DND-41 (cell line): ENCODE measurements around the gene EYA4.

Experiments used
- ATAC-seq: fragments of 200-7000 bp; cut with Tn5 transposase; 3 replicates; pipeline ENCODE4 v1.9.1; 2021; ENCODE audit warnings: low read depth; ENCODE audit not compliant: insufficient read depth
- DNase-seq: peaks from one replicate; pipeline ENCODE4 v3.0.0-alpha.2; 2020
- H2AFZ ChIP-seq: 2 replicates; pipeline ENCODE4 v1.6.0; 2012; ENCODE audit warnings: low read depth, low read length
- H3K27ac ChIP-seq: 2 replicates; pipeline ENCODE4 v1.5.1; 2012; ENCODE audit warnings: low read length, inconsistent platforms
- H3K27me3 ChIP-seq: fragments of 200-600 bp; sonication (generic); 2 replicates; pipeline ENCODE4 v1.6.0; 2012; ENCODE audit warnings: low read length, mild to moderate bottlenecking, inconsistent platforms; ENCODE audit not compliant: insufficient read depth, poor library complexity
- H3K36me3 ChIP-seq: 2 replicates; pipeline ENCODE4 v1.5.1; 2012; ENCODE audit warnings: low read length, inconsistent platforms; ENCODE audit not compliant: insufficient read depth
- H3K4me1 ChIP-seq: 2 replicates; pipeline ENCODE4 v1.5.1; 2012; ENCODE audit warnings: mild to moderate bottlenecking, low read length; ENCODE audit not compliant: insufficient read depth
- H3K4me2 ChIP-seq: 2 replicates; pipeline ENCODE4 v1.6.0; 2012; ENCODE audit warnings: mild to moderate bottlenecking, moderate library complexity, low read length, inconsistent platforms; ENCODE audit not compliant: insufficient read depth
- H3K4me3 ChIP-seq, 2 experiments: fragments of 200-600 bp in 1 of 2; shearing (Covaris generic) in 1 of 2; 2 replicates each; pipeline ENCODE4 v1.5.1; 2012 to 2016; ENCODE audit warnings: inconsistent platforms in 2 of 2, low read length in 2 of 2, mild to moderate bottlenecking in 2 of 2, low read depth in 1 of 2, moderate library complexity in 1 of 2
- H3K79me2 ChIP-seq: 2 replicates; pipeline ENCODE4 v1.6.0; 2012; ENCODE audit warnings: low read length, inconsistent platforms; ENCODE audit not compliant: insufficient read depth
- H3K9ac ChIP-seq: 2 replicates; pipeline ENCODE4 v1.6.0; 2012; ENCODE audit warnings: low read depth, mild to moderate bottlenecking, inconsistent platforms, low read length, moderate library complexity
- H3K9me3 ChIP-seq: 2 replicates; pipeline ENCODE4 v1.5.1; 2012; ENCODE audit warnings: low read length, moderate library complexity, mild to moderate bottlenecking, inconsistent platforms; ENCODE audit not compliant: insufficient read depth, severe bottlenecking
- H4K20me1 ChIP-seq: 2 replicates; pipeline ENCODE4 v1.6.0; 2012; ENCODE audit warnings: low read length; ENCODE audit not compliant: insufficient read depth
- EZH2 ChIP-seq: IDR thresholded peaks from 3 replicates; pipeline ENCODE4 v1.6.1; 2012; ENCODE audit warnings: borderline replicate concordance, low read depth, mild to moderate bottlenecking, moderate library complexity, low read length, inconsistent platforms; ENCODE audit not compliant: severe bottlenecking
- TF ChIP-seq, protein P1 (sequence below): IDR thresholded peaks from 2 replicates; pipeline ENCODE4 v1.5.1; 2012; ENCODE audit warnings: borderline replicate concordance, low read length, moderate library complexity, mild to moderate bottlenecking; ENCODE audit not compliant: poor library complexity, severe bottlenecking; ENCODE audit errors: extremely low read depth

Gene EYA4

DNA sequence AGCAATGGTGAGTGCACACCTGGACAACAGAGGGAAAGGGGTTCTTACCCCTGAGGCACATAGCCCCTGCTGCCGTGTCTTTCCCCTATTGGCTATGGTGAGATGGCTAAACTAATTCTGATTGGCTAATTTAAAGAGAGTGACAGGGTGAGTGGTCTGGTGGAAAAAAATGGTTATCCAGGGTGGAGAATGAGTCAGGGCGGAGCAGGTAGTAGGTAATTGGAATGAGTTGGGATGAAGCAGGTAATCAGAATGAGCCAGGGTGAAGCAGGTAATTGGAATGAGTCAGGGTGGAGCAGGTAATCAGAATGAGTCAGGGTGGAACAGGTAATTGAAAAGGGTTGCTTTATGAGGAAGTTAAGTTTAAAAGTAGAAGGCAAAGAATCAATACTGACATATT lies 200.3 kb downstream of the EYA4 start:
- Histone ChIP-seq H3K4me2 (no peak overlapping the region), H3K4me3 (no peak overlapping the region), H3K4me1 (no peaks in the 10 kb centered on the region), H3K9ac (no peak overlapping the region), H3K9me3 (no peaks in the 10 kb centered on the region), H3K27me3 (no peaks in the 10 kb centered on the region), H2AFZ (no peak overlapping the region), H3K27ac (no peak overlapping the region), H4K20me1 (no peaks in the 10 kb centered on the region), H3K36me3 (no peaks in the 10 kb centered on the region), H3K79me2 (no peaks in the 10 kb centered on the region)
- TF ChIP-seq, protein P1, sequence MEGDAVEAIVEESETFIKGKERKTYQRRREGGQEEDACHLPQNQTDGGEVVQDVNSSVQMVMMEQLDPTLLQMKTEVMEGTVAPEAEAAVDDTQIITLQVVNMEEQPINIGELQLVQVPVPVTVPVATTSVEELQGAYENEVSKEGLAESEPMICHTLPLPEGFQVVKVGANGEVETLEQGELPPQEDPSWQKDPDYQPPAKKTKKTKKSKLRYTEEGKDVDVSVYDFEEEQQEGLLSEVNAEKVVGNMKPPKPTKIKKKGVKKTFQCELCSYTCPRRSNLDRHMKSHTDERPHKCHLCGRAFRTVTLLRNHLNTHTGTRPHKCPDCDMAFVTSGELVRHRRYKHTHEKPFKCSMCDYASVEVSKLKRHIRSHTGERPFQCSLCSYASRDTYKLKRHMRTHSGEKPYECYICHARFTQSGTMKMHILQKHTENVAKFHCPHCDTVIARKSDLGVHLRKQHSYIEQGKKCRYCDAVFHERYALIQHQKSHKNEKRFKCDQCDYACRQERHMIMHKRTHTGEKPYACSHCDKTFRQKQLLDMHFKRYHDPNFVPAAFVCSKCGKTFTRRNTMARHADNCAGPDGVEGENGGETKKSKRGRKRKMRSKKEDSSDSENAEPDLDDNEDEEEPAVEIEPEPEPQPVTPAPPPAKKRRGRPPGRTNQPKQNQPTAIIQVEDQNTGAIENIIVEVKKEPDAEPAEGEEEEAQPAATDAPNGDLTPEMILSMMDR: no peak
- no peak for TF ChIP-seq EZH2
- no peak for DNase-seq
- no peak for ATAC-seq

DNA sequence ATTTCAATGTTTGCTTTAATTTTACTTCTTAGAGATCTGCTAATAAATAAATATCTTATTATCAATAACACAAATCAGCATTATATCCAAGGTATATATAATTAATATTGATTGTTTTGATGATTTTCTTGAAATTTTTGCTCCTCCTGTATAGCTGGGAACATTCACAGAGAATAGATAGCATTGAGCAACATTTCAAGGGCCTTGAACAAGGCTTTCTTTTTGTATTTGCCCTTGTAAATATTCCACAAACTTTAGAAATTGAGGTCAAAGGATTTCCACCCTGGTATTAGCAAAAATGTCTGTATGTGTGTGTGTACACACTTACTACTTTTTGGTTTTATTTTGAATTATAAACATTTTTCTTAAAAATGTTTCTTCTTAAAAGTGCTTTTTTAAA lies 205.6 kb downstream of the EYA4 start:
- H3K79me2 ChIP-seq: no peaks in the 10 kb centered on the region
- DNase-seq: no peak

DNA sequence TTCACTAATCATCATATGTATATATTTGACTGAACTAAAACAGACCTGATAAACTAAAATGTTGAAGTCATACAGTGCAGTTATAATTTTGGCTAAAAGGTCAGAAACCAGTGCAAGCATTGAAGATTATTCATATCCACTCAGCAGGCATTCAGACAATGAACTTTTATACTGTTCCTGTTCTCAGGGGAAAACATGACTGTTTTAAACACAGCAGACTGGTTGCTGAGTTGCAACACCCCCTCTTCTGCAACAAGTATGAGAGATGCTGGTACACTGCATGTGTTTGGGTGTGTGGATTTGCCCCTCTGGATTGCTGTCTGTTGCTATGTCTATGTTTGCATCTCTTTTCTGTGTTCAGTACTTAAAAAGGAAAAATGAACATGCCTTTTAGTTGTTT lies 206.8 kb downstream of the EYA4 start:
- ATAC-seq: no peak
- no peaks in the 10 kb centered on the region for H4K20me1 ChIP-seq
- no peak for DNase-seq

More for the DNA sequence above, 205.6 kb downstream of the EYA4 start:
- Histone ChIP-seq H3K36me3 (no peaks in the 10 kb centered on the region), H3K27me3 (no peaks in the 10 kb centered on the region), H3K9me3 (no peaks in the 10 kb centered on the region), H3K9ac (no peak overlapping the region), H3K4me2 (no peak overlapping the region), H3K4me3 (no peak overlapping the region), H3K4me1 (no peaks in the 10 kb centered on the region), H3K27ac (no peak overlapping the region), H4K20me1 (no peaks in the 10 kb centered on the region), H2AFZ (no peak overlapping the region)
- ATAC-seq: no peak
- TF ChIP-seq EZH2: no peak
- TF ChIP-seq, protein P1: no peak

More for the DNA sequence above, 206.8 kb downstream of the EYA4 start:
- Histone ChIP-seq H3K4me3 (no peak overlapping the region), H2AFZ (no peak overlapping the region), H3K79me2 (no peaks in the 10 kb centered on the region), H3K36me3 (no peaks in the 10 kb centered on the region), H3K27me3 (no peaks in the 10 kb centered on the region), H3K9ac (no peak overlapping the region), H3K9me3 (no peaks in the 10 kb centered on the region), H3K4me1 (no peaks in the 10 kb centered on the region), H3K4me2 (no peak overlapping the region), H3K27ac (no peak overlapping the region)
- TF ChIP-seq, protein P1: no peak
- TF ChIP-seq EZH2: no peak
